HEK293 (cell line): ENCODE data around the gene ZNF728.
"Not testable (repeated sequence)": the region's sequence is repeated elsewhere in the genome, so short reads cannot be mapped to it uniquely, and the experiment has no call there.

ENCODE experiments used
- CTCF ChIA-PET: fragments of 350-600 bp; formaldehyde crosslinking; extraction: SDS; loops from one replicate; lab custom pipeline; 2021; ENCODE audit warnings: antibody characterized with exemption; lab: Yijun Ruan, JAX
- POLR2A ChIA-PET: fragments of 300-600 bp; formaldehyde crosslinking; extraction: SDS; loops from one replicate; lab custom pipeline; 2020; ENCODE audit warnings: antibody characterized with exemption, inconsistent platforms; lab: Yijun Ruan, JAX
- H3K27ac ChIP-seq: fragments of 200-500 bp; sonication (Bioruptor generic); 2 replicates; pipeline ENCODE4 v1.5.1; 2014; ENCODE audit warnings: low read depth, low read length, control low read depth, inconsistent platforms; ENCODE audit errors: extremely low read depth
- H3K36me3 ChIP-seq, 2 experiments: fragments of 200-500 bp in 1 of 2; sonication (Bioruptor generic) in 1 of 2; 1 replicate in 1 of 2; 2 replicates in 1 of 2; pipeline ENCODE4 v1.5.1; 2014 to 2017; ENCODE audit warnings: inconsistent platforms in 2 of 2, low read length in 2 of 2; ENCODE audit not compliant: control insufficient read depth in 2 of 2, insufficient read depth in 1 of 2
- H3K4me1 ChIP-seq: fragments of 200-500 bp; sonication (Bioruptor generic); 2 replicates; pipeline ENCODE4 v1.5.1; 2014; ENCODE audit warnings: mild to moderate bottlenecking, low read length, inconsistent platforms; ENCODE audit not compliant: control insufficient read depth, insufficient read depth
- H3K4me3 ChIP-seq: 2 replicates; pipeline ENCODE4 v1.5.1; 2011; ENCODE audit warnings: low read depth, mild to moderate bottlenecking, control low read depth, low read length, moderate library complexity
- H3K9me3 ChIP-seq: fragments of 200-500 bp; sonication (Bioruptor generic); 2 replicates; pipeline ENCODE4 v1.5.1; 2014; ENCODE audit warnings: low read depth, low read length, inconsistent platforms; ENCODE audit not compliant: control insufficient read depth, insufficient read depth
- GLI2 ChIP-seq: fragments of 450-650 bp; formaldehyde crosslinking; IDR thresholded peaks from 2 replicates; pipeline ENCODE4; 2017; ENCODE audit warnings: missing biosample characterization, missing genetic modification characterization, low read depth, borderline replicate concordance
- RBAK ChIP-seq: fragments of 450-650 bp; formaldehyde crosslinking; IDR thresholded peaks from 2 replicates; pipeline ENCODE4 v1.5.1; 2016; ENCODE audit warnings: missing biosample characterization, missing genetic modification characterization
- SP3 ChIP-seq: fragments of 450-650 bp; formaldehyde crosslinking; IDR thresholded peaks from 2 replicates; pipeline ENCODE4 v1.5.1; 2016; ENCODE audit warnings: missing biosample characterization, missing genetic modification characterization
- YY2 ChIP-seq: fragments of 450-650 bp; formaldehyde crosslinking; IDR thresholded peaks from 2 replicates; pipeline ENCODE4 v1.5.1; 2016; ENCODE audit warnings: missing biosample characterization, missing genetic modification characterization
- ZNF133 ChIP-seq: fragments of 450-650 bp; formaldehyde crosslinking; IDR thresholded peaks from 2 replicates; pipeline ENCODE4 v1.5.1; 2016; ENCODE audit warnings: missing biosample characterization, missing genetic modification characterization
- ZNF280D ChIP-seq: fragments of 450-650 bp; formaldehyde crosslinking; IDR thresholded peaks from 2 replicates; pipeline ENCODE4 v1.5.1; 2016; ENCODE audit warnings: missing biosample characterization, missing genetic modification characterization
- ZNF311 ChIP-seq: fragments of 450-650 bp; formaldehyde crosslinking; IDR thresholded peaks from 2 replicates; pipeline ENCODE4 v1.5.1; 2017; ENCODE audit warnings: missing biosample characterization, missing genetic modification characterization, borderline replicate concordance
- ZNF639 ChIP-seq: fragments of 450-650 bp; formaldehyde crosslinking; IDR thresholded peaks from 2 replicates; pipeline ENCODE4 v1.5.1; 2016; ENCODE audit warnings: missing biosample characterization, missing genetic modification characterization
- ZNF654 ChIP-seq: fragments of 450-650 bp; formaldehyde crosslinking; IDR thresholded peaks from 2 replicates; pipeline ENCODE4 v1.5.1; 2016; ENCODE audit warnings: low read depth, missing biosample characterization, missing genetic modification characterization
- ZNF776 ChIP-seq: fragments of 450-650 bp; formaldehyde crosslinking; IDR thresholded peaks from 2 replicates; pipeline ENCODE4 v1.5.0; 2017; ENCODE audit warnings: missing biosample characterization, missing genetic modification characterization, borderline replicate concordance
- ZNF785 ChIP-seq: fragments of 450-650 bp; formaldehyde crosslinking; IDR thresholded peaks from 2 replicates; pipeline ENCODE4 v1.5.1; 2016; ENCODE audit warnings: missing biosample characterization, missing genetic modification characterization
- ZSCAN23 ChIP-seq: fragments of 450-650 bp; formaldehyde crosslinking; IDR thresholded peaks from 2 replicates; pipeline ENCODE4 v1.5.1; 2016; ENCODE audit warnings: missing biosample characterization, missing genetic modification characterization
- TF ChIP-seq, protein P1 (sequence below): fragments of 450-650 bp; formaldehyde crosslinking; IDR thresholded peaks from 2 replicates; pipeline ENCODE4 v1.5.1; 2017; ENCODE audit warnings: missing biosample characterization, missing genetic modification characterization
- TF ChIP-seq, protein P2 (sequence below): fragments of 450-650 bp; formaldehyde crosslinking; IDR thresholded peaks from 2 replicates; pipeline ENCODE4 v1.5.1; 2016; ENCODE audit warnings: missing biosample characterization, missing genetic modification characterization, low read depth
- TF ChIP-seq, protein P3 (sequence below): fragments of 450-650 bp; formaldehyde crosslinking; IDR thresholded peaks from 2 replicates; pipeline ENCODE4 v1.5.1; 2017; ENCODE audit warnings: missing biosample characterization, missing genetic modification characterization

Gene ZNF728

GRCh38 chr19:22945560-22945959 is 57.4 kb downstream of the ZNF728 start (continued):
- TF ChIP-seq, protein P1, sequence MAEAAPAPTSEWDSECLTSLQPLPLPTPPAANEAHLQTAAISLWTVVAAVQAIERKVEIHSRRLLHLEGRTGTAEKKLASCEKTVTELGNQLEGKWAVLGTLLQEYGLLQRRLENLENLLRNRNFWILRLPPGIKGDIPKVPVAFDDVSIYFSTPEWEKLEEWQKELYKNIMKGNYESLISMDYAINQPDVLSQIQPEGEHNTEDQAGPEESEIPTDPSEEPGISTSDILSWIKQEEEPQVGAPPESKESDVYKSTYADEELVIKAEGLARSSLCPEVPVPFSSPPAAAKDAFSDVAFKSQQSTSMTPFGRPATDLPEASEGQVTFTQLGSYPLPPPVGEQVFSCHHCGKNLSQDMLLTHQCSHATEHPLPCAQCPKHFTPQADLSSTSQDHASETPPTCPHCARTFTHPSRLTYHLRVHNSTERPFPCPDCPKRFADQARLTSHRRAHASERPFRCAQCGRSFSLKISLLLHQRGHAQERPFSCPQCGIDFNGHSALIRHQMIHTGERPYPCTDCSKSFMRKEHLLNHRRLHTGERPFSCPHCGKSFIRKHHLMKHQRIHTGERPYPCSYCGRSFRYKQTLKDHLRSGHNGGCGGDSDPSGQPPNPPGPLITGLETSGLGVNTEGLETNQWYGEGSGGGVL (tag by site-specific recombination): no peak
- no peak for TF ChIP-seq RBAK (tag by site-specific recombination)

- no peaks in the 10 kb centered on the region for H3K36me3 ChIP-seq
- ChIA-PET POLR2A (no interaction called here), CTCF (no interaction called here)
- H3K27ac ChIP-seq: no peak overlapping the region
- TF ChIP-seq, protein P2, sequence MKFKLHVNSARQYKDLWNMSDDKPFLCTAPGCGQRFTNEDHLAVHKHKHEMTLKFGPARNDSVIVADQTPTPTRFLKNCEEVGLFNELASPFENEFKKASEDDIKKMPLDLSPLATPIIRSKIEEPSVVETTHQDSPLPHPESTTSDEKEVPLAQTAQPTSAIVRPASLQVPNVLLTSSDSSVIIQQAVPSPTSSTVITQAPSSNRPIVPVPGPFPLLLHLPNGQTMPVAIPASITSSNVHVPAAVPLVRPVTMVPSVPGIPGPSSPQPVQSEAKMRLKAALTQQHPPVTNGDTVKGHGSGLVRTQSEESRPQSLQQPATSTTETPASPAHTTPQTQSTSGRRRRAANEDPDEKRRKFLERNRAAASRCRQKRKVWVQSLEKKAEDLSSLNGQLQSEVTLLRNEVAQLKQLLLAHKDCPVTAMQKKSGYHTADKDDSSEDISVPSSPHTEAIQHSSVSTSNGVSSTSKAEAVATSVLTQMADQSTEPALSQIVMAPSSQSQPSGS (tag by site-specific recombination): no peak
- TF ChIP-seq, protein P3, sequence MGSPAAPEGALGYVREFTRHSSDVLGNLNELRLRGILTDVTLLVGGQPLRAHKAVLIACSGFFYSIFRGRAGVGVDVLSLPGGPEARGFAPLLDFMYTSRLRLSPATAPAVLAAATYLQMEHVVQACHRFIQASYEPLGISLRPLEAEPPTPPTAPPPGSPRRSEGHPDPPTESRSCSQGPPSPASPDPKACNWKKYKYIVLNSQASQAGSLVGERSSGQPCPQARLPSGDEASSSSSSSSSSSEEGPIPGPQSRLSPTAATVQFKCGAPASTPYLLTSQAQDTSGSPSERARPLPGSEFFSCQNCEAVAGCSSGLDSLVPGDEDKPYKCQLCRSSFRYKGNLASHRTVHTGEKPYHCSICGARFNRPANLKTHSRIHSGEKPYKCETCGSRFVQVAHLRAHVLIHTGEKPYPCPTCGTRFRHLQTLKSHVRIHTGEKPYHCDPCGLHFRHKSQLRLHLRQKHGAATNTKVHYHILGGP (tag by site-specific recombination): no peak
- no peak for TF ChIP-seq ZNF639 (tag by site-specific recombination)
- no peak for TF ChIP-seq ZNF785 (tag by site-specific recombination)
- no peak for TF ChIP-seq ZNF776 (tag by site-specific recombination)
- TF ChIP-seq ZNF311: no peak
- no peak for TF ChIP-seq YY2 (tag by site-specific recombination)
- TF ChIP-seq SP3 (tag by site-specific recombination): no peak
- no peak for TF ChIP-seq GLI2 (tag by site-specific recombination)
- TF ChIP-seq ZNF654 (tag by site-specific recombination): no peak
- no peak for TF ChIP-seq ZNF133 (tag by site-specific recombination)
- TF ChIP-seq ZSCAN23 (tag by site-specific recombination): no peak
- no peak for TF ChIP-seq ZNF280D (tag by site-specific recombination)
- TF ChIP-seq, all 188 proteins: peak for 0
- Histone ChIP-seq H3K4me1 (no peaks in the 10 kb centered on the region), H3K4me3 (no peak overlapping the region), H3K9me3 (no peaks in the 10 kb centered on the region)
These were observed 67.8 kb downstream of the ZNF728 start for GRCh38 chr19:22935151-22935550.

DNA sequence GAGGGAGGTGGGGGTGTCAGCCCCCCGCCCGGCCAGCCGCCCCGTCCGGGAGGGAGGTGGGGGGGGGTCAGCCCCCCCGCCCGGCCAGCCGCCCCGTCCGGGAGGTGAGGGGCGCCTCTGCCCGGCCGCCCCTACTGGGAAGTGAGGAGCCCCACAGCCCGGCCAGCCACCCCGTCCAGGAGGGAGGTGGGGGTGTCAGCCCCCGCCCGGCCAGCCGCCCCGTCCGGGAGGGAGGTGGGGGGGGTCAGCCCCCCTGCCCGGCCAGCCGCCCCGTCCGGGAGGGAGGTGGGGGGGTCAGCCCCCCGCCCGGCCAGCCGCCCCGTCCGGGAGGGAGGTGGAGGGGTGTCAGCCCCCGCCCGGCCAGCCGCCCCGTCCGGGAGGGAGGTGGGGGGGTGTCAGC is 75.4 kb downstream of the ZNF728 start:
- POLR2A ChIA-PET, H3K27ac ChIP-seq, H3K9me3 ChIP-seq, H3K36me3 ChIP-seq, H3K4me3 ChIP-seq, CTCF ChIA-PET, H3K4me1 ChIP-seq: not testable (repeated sequence)

GRCh38 chr19:22925181-22925580 is 77.8 kb downstream of the ZNF728 start:
- H3K36me3 ChIP-seq, H3K4me1 ChIP-seq, H3K4me3 ChIP-seq, H3K9me3 ChIP-seq, POLR2A ChIA-PET, H3K27ac ChIP-seq, CTCF ChIA-PET: not testable (repeated sequence)
